MM.1S (cell line): ENCODE results near the gene DNMT3B.

Source experiments
- DNase-seq: peaks from one replicate; pipeline ENCODE4 v3.0.0-alpha.2; 2015
- H2AFZ ChIP-seq: fragments of 300-600 bp; sonication (generic); 2 replicates; pipeline ENCODE4 v1.6.0; 2016; ENCODE audit warnings: antibody characterized with exemption, low read length
- H3F3A ChIP-seq: fragments of 300-600 bp; sonication (generic); 2 replicates; pipeline ENCODE4 v1.6.1; 2016; ENCODE audit warnings: mild to moderate bottlenecking, antibody characterized with exemption, low read length, moderate library complexity, mixed read lengths; ENCODE audit not compliant: insufficient read depth
- H3K27ac ChIP-seq: fragments of 300-600 bp; sonication (generic); 2 replicates; pipeline ENCODE4 v1.5.1; 2016; ENCODE audit warnings: mild to moderate bottlenecking, low read length
- H3K27me3 ChIP-seq: fragments of 300-600 bp; sonication (generic); replicated peaks from 2 replicates; pipeline ENCODE4 v1.6.0; 2016; ENCODE audit warnings: low read length; ENCODE audit not compliant: insufficient read depth
- H3K36me3 ChIP-seq: fragments of 300-600 bp; sonication (generic); replicated peaks from 2 replicates; pipeline ENCODE4 v1.6.1; 2016; ENCODE audit warnings: mild to moderate bottlenecking, low read length, mixed read lengths; ENCODE audit not compliant: insufficient read depth
- H3K4me1 ChIP-seq: fragments of 300-600 bp; sonication (generic); 2 replicates; pipeline ENCODE4 v1.6.1; 2016; ENCODE audit warnings: low read length, mixed read lengths
- H3K4me2 ChIP-seq: fragments of 300-600 bp; sonication (generic); 2 replicates; pipeline ENCODE4 v1.6.0; 2016; ENCODE audit warnings: low read depth, low read length
- H3K4me3 ChIP-seq: fragments of 300-600 bp; sonication (generic); 2 replicates; pipeline ENCODE4 v1.5.1; 2016; ENCODE audit warnings: low read length, mixed read lengths
- H3K79me2 ChIP-seq: fragments of 300-600 bp; sonication (generic); 2 replicates; pipeline ENCODE4 v1.6.1; 2016; ENCODE audit warnings: mixed run types, low read length, mixed read lengths
- H3K9ac ChIP-seq: fragments of 300-600 bp; sonication (generic); 2 replicates; pipeline ENCODE4 v1.6.1; 2016; ENCODE audit warnings: low read length, mixed read lengths
- H3K9me2 ChIP-seq: fragments of 300-600 bp; sonication (generic); replicated peaks from 2 replicates; pipeline ENCODE4 v1.6.1; 2016; ENCODE audit warnings: mild to moderate bottlenecking, low read length, mixed read lengths; ENCODE audit not compliant: insufficient read depth
- H3K9me3 ChIP-seq: fragments of 300-600 bp; sonication (generic); replicated peaks from 2 replicates; pipeline ENCODE4 v1.6.1; 2016; ENCODE audit warnings: mild to moderate bottlenecking, low read length, mixed read lengths; ENCODE audit not compliant: insufficient read depth
- H4K20me1 ChIP-seq: fragments of 300-600 bp; sonication (generic); 2 replicates; pipeline ENCODE4 v1.6.1; 2016; ENCODE audit warnings: mild to moderate bottlenecking, low read length, moderate library complexity, mixed read lengths; ENCODE audit not compliant: insufficient read depth
- EZH2 ChIP-seq: fragments of 300-600 bp; sonication (generic); optimal IDR thresholded peaks from 2 replicates; pipeline ENCODE3; 2017; ENCODE audit warnings: low read depth, mild to moderate bottlenecking, antibody characterized with exemption, low read length, mixed read lengths
- EZH2phosphoT487 ChIP-seq: fragments of 300-600 bp; sonication (generic); IDR thresholded peaks from 2 replicates; pipeline ENCODE4 v1.6.1; 2018; ENCODE audit warnings: antibody characterized with exemption, low read length
- TF ChIP-seq, protein P1 (sequence below): fragments of 300-600 bp; sonication (generic); IDR thresholded peaks from 2 replicates; pipeline ENCODE4 v1.5.1; 2016; ENCODE audit warnings: antibody characterized with exemption, low read length, mixed read lengths

Gene DNMT3B

DNA sequence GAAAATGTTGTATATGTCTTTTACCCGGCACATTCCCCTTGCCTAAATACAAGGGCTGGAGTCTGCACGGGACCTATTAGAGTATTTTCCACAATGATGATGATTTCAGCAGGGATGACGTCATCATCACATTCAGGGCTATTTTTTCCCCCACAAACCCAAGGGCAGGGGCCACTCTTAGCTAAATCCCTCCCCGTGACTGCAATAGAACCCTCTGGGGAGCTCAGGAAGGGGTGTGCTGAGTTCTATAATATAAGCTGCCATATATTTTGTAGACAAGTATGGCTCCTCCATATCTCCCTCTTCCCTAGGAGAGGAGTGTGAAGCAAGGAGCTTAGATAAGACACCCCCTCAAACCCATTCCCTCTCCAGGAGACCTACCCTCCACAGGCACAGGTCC lies 46.3 kb downstream of the DNMT3B start:
- no peak overlapping the region for H3K27ac ChIP-seq
- no peak overlapping the region for H3K4me3 ChIP-seq
- H4K20me1 ChIP-seq = no peaks in the 10 kb centered on the region
- TF ChIP-seq EZH2phosphoT487 = no peak
- H3K9me2 ChIP-seq = no peaks in the 10 kb centered on the region
- H3K9me3 ChIP-seq = no peaks in the 10 kb centered on the region
- no peaks in the 10 kb centered on the region for H3K36me3 ChIP-seq
- H3F3A ChIP-seq = no peaks in the 10 kb centered on the region
- no peaks in the 10 kb centered on the region for H3K79me2 ChIP-seq
- DNase-seq = no peak
- H2AFZ ChIP-seq = no peak overlapping the region
- no peaks in the 10 kb centered on the region for H3K4me1 ChIP-seq
- H3K4me2 ChIP-seq = no peak overlapping the region
- no peak overlapping the region for H3K9ac ChIP-seq
- H3K27me3 ChIP-seq = no peaks in the 10 kb centered on the region

DNA sequence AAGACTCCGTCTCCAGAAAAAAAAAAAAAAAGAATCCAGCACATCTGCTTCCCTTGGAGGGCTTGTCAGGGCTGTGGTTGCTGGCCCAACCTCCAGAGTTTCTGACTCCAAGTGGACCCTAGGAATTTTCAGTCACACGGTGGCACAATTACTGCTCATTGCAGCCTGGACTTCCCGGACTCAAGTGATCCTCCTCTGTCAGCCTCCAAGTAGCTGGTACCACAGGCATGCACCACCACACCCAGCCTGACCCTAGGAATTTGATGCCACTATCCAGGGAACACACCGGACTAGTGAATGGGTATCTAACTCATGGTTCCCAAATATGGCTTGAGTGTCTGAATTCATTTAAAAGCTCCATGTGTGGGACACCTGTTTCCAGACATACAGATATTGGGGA lies 47.7 kb downstream of the DNMT3B start:
- Histone ChIP-seq H4K20me1 (no peaks in the 10 kb centered on the region), H3K9ac (no peak overlapping the region), H3K79me2 (no peaks in the 10 kb centered on the region), H3K9me2 (no peaks in the 10 kb centered on the region), H3K9me3 (no peaks in the 10 kb centered on the region), H3K4me3 (no peak overlapping the region), H3K4me1 (no peaks in the 10 kb centered on the region), H3K27ac (no peak overlapping the region), H3F3A (no peaks in the 10 kb centered on the region), H3K4me2 (no peak overlapping the region), H3K36me3 (no peaks in the 10 kb centered on the region), H3K27me3 (no peaks in the 10 kb centered on the region), H2AFZ (no peak overlapping the region)
- DNase-seq = no peak
- TF ChIP-seq, protein P1, sequence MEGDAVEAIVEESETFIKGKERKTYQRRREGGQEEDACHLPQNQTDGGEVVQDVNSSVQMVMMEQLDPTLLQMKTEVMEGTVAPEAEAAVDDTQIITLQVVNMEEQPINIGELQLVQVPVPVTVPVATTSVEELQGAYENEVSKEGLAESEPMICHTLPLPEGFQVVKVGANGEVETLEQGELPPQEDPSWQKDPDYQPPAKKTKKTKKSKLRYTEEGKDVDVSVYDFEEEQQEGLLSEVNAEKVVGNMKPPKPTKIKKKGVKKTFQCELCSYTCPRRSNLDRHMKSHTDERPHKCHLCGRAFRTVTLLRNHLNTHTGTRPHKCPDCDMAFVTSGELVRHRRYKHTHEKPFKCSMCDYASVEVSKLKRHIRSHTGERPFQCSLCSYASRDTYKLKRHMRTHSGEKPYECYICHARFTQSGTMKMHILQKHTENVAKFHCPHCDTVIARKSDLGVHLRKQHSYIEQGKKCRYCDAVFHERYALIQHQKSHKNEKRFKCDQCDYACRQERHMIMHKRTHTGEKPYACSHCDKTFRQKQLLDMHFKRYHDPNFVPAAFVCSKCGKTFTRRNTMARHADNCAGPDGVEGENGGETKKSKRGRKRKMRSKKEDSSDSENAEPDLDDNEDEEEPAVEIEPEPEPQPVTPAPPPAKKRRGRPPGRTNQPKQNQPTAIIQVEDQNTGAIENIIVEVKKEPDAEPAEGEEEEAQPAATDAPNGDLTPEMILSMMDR = no peak
- no peak for TF ChIP-seq EZH2
- no peak for TF ChIP-seq EZH2phosphoT487

DNA sequence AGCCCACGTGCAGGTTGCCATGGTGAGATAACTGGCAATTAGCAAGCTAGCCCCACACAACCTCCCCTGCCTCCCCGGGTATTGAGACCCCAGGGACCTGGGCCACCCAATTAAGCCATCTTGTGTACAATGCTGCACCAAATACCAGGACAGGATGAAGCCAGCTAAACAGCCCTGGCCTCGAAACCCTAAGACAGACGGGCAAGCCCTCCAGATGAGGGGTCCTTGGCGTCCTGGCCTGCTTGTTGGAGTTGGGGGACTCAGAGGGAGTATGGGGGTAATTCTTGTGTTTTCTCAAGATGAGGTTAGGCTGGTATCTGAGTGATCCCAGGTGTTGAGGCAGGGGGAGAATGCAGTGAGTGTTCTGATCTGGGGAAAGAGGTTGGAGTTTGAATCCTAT lies 48.8 kb downstream of the DNMT3B start:
- Histone ChIP-seq H3K79me2 (no peaks in the 10 kb centered on the region), H3K4me3 (no peak overlapping the region), H3K27me3 (no peaks in the 10 kb centered on the region), H3K4me2 (no peak overlapping the region), H3F3A (no peaks in the 10 kb centered on the region), H3K4me1 (no peaks in the 10 kb centered on the region), H3K9me3 (no peaks in the 10 kb centered on the region), H3K9me2 (no peaks in the 10 kb centered on the region), H2AFZ (no peak overlapping the region), H3K9ac (no peak overlapping the region), H3K36me3 (no peaks in the 10 kb centered on the region), H3K27ac (no peak overlapping the region), H4K20me1 (no peaks in the 10 kb centered on the region)
- TF ChIP-seq, protein P1 = no peak
- TF ChIP-seq EZH2 (no peak), EZH2phosphoT487 (no peak)
- no peak for DNase-seq

DNA sequence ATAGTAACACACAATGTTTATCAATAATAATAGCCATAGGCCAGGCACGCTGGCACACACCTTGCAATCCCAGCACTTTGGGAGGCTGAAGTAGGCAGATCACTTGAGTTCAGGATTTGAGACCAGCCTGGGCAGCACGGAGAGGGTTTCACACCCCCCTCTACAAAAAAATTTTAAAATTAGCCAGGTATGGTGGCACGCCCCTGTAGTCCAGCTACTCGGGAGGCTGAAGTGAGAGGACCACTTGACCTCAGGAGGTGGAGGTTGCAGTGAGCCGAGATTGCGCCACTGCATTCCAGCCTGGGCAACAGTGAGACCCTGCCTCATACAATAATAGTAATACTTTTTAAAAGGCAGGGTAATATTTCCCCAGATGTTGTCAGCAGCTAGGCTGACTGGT lies 49.7 kb downstream of the DNMT3B start:
- H3K4me1 ChIP-seq = no peaks in the 10 kb centered on the region
- no peaks in the 10 kb centered on the region for H3K9me2 ChIP-seq
- H2AFZ ChIP-seq = no peak overlapping the region
- no peak for DNase-seq
- no peak overlapping the region for H3K4me3 ChIP-seq
- no peaks in the 10 kb centered on the region for H3K27me3 ChIP-seq
- TF ChIP-seq, protein P1 = no peak
- TF ChIP-seq EZH2 (no peak), EZH2phosphoT487 (no peak)
- H3K36me3 ChIP-seq = no peaks in the 10 kb centered on the region
- H3K9ac ChIP-seq = no peak overlapping the region
- no peaks in the 10 kb centered on the region for H3K9me3 ChIP-seq
- H3K27ac ChIP-seq = no peak overlapping the region
- no peaks in the 10 kb centered on the region for H3F3A ChIP-seq
- no peak overlapping the region for H3K4me2 ChIP-seq
- no peaks in the 10 kb centered on the region for H4K20me1 ChIP-seq
- no peaks in the 10 kb centered on the region for H3K79me2 ChIP-seq
